Panc1 (cell line): ENCODE measurements around the gene CCAR1. TPM values are rescaled to one million over a fixed set of nuclear protein-coding genes. Genes with fewer than 3 reads are reported as not detected.
"Not testable (repeated sequence)": the region's sequence is repeated elsewhere in the genome, so short reads cannot be mapped to it uniquely, and the experiment has no call there.

Experiments used
- ATAC-seq: fragments of 200-7000 bp; cut with Tn5 transposase; 2 replicates; pipeline ENCODE4 v1.9.1; 2020; ENCODE audit warnings: mild to moderate bottlenecking, moderate library complexity
- BruUV-seq: library from RNA; stranded (reverse); fragments of 400-500 nt; replicated peaks from 2 replicates; lab custom pipeline; 2021; lab: Mats Ljungman, UMichigan
- CTCF ChIA-PET: fragments of 300-600 bp; sonication (Branson Sonifier 250); formaldehyde crosslinking; loops from one replicate; lab custom pipeline; 2022; ENCODE audit warnings: antibody characterized with exemption; lab: Charles Lee
- POLR2A ChIA-PET: fragments of 300-600 bp; sonication (Branson Sonifier 250); formaldehyde crosslinking; loops from one replicate; lab custom pipeline; 2022; ENCODE audit warnings: antibody characterized with exemption; lab: Charles Lee
- DNase-seq: peaks from one replicate; pipeline ENCODE4 v3.0.0-alpha.2; 2010; ENCODE audit warnings: low read depth, low spot score
- H3K27ac ChIP-seq: 2 replicates; pipeline ENCODE4 v1.5.1; 2011; ENCODE audit warnings: mild to moderate bottlenecking, low read length, inconsistent platforms
- H3K27me3 ChIP-seq: fragments of 200-500 bp; sonication (Bioruptor generic); 2 replicates; pipeline ENCODE4 v1.6.0; 2014; ENCODE audit warnings: low read length, inconsistent platforms; ENCODE audit not compliant: control insufficient read depth, insufficient read depth
- H3K36me3 ChIP-seq: fragments of 200-500 bp; sonication (Bioruptor generic); 2 replicates; pipeline ENCODE4 v1.5.1; 2014; ENCODE audit warnings: inconsistent platforms, mild to moderate bottlenecking, low read length, moderate library complexity; ENCODE audit not compliant: control insufficient read depth, insufficient read depth
- H3K4me1 ChIP-seq: 2 replicates; pipeline ENCODE4 v1.5.1; 2011; ENCODE audit warnings: inconsistent platforms, mild to moderate bottlenecking, low read length, moderate library complexity; ENCODE audit not compliant: control insufficient read depth, insufficient read depth
- H3K4me3 ChIP-seq, 2 experiments: 2 replicates each; pipeline ENCODE4 v1.5.1; 2011 to 2012; ENCODE audit warnings: low read depth in 2 of 2, low read length in 2 of 2, mild to moderate bottlenecking in 2 of 2, inconsistent platforms in 1 of 2, moderate library complexity in 1 of 2
- H3K9me3 ChIP-seq: fragments of 200-500 bp; sonication (Bioruptor generic); 2 replicates; pipeline ENCODE4 v1.5.1; 2014; ENCODE audit warnings: low read depth, mild to moderate bottlenecking, inconsistent platforms, low read length, moderate library complexity; ENCODE audit not compliant: control insufficient read depth, insufficient read depth
- POLR2AphosphoS5 ChIP-seq: IDR thresholded peaks from 2 replicates; pipeline ENCODE4 v1.6.1; 2012; ENCODE audit warnings: mild to moderate bottlenecking, low read depth, low read length, moderate library complexity
- SIN3A ChIP-seq: IDR thresholded peaks from 2 replicates; pipeline ENCODE4 v1.6.1; 2012; ENCODE audit warnings: low read depth, mild to moderate bottlenecking, low read length, moderate library complexity, borderline replicate concordance; ENCODE audit not compliant: insufficient read depth
- TCF7L2 ChIP-seq: IDR thresholded peaks from 2 replicates; pipeline ENCODE4 v1.6.1; 2011; ENCODE audit warnings: mild to moderate bottlenecking, low read depth, low read length, inconsistent platforms
- in situ Hi-C: cut with HindIII; loops from 2 replicates; pipeline ENCODE4 v1.10.0; 2016; ENCODE audit warnings: low sequenced_read_pairs, low pct_unique_long_range_greater_than_20kb
- intact Hi-C: fragments of 100-400 bp; cut with micrococcal nuclease; formaldehyde crosslinking; loops from one replicate; pipeline ENCODE4 v1.10.0; 2022; ENCODE audit not compliant: unreplicated experiment
- total RNA-seq: library from RNA; stranded (reverse); gene quantifications from one replicate; pipeline ENCODE4 v1.2.1, GENCODE V29; 2021; ENCODE audit not compliant: unreplicated experiment
- TF ChIP-seq, protein P1 (sequence below), 2 experiments: IDR thresholded peaks; 2 replicates each; pipeline ENCODE4 v1.6.1; 2011 to 2012; ENCODE audit warnings: low read depth in 2 of 2, control low read depth in 1 of 2, low read length in 1 of 2, mild to moderate bottlenecking in 1 of 2, moderate library complexity in 1 of 2; ENCODE audit not compliant: insufficient read depth in 1 of 2
- TF ChIP-seq, protein P2 (sequence below): fragments of 450-650 bp; IDR thresholded peaks from 2 replicates; pipeline ENCODE4 v1.5.1; 2017; ENCODE audit warnings: mild to moderate bottlenecking

The CCAR1 gene
- total RNA-seq, 1 experiment from 2014 or later: 102 TPM

DNA sequence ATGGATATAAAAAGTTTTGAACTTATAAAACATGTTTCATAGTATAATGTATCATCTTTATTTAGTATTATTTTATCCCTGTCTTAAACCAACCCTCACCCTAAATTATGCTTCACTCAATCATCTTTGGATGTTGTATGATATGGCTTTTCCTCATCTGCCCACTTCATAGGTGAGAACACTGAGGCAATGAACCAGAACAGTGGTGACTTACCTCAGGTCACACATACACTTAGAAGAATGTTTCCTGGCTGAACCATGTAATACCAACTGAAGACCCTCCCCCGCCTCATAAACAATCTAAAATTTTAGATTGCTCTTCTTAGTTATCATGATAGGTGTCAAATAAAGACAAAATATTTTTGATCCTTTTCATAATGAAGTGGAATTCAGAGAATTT lies 83.7 kb downstream of the CCAR1 start:
- ChIA-PET POLR2A (no interaction called here), CTCF (no interaction called here)
- DNase-seq: no peak
- Histone ChIP-seq H3K4me1 (no peaks in the 10 kb centered on the region), H3K9me3 (no peaks in the 10 kb centered on the region), H3K4me3 (no peak overlapping the region), H3K27me3 (no peaks in the 10 kb centered on the region), H3K36me3 (no peaks in the 10 kb centered on the region), H3K27ac (no peak overlapping the region)
- intact Hi-C loops (no loop called here), in situ Hi-C loops (no loop called here)
- BruUV-seq: no TSS peak
- no peak for ATAC-seq
- TF ChIP-seq, protein P1, sequence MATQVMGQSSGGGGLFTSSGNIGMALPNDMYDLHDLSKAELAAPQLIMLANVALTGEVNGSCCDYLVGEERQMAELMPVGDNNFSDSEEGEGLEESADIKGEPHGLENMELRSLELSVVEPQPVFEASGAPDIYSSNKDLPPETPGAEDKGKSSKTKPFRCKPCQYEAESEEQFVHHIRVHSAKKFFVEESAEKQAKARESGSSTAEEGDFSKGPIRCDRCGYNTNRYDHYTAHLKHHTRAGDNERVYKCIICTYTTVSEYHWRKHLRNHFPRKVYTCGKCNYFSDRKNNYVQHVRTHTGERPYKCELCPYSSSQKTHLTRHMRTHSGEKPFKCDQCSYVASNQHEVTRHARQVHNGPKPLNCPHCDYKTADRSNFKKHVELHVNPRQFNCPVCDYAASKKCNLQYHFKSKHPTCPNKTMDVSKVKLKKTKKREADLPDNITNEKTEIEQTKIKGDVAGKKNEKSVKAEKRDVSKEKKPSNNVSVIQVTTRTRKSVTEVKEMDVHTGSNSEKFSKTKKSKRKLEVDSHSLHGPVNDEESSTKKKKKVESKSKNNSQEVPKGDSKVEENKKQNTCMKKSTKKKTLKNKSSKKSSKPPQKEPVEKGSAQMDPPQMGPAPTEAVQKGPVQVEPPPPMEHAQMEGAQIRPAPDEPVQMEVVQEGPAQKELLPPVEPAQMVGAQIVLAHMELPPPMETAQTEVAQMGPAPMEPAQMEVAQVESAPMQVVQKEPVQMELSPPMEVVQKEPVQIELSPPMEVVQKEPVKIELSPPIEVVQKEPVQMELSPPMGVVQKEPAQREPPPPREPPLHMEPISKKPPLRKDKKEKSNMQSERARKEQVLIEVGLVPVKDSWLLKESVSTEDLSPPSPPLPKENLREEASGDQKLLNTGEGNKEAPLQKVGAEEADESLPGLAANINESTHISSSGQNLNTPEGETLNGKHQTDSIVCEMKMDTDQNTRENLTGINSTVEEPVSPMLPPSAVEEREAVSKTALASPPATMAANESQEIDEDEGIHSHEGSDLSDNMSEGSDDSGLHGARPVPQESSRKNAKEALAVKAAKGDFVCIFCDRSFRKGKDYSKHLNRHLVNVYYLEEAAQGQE (IDR thresholded peaks at IDR 0.05; ENCODE audit: insufficient read depth in 1 of 2, low read depth in 2 of 2, low read length in 1 of 2): no peak
- TF ChIP-seq SIN3A: no peak
- no peak for TF ChIP-seq TCF7L2
- TF ChIP-seq, protein P2, sequence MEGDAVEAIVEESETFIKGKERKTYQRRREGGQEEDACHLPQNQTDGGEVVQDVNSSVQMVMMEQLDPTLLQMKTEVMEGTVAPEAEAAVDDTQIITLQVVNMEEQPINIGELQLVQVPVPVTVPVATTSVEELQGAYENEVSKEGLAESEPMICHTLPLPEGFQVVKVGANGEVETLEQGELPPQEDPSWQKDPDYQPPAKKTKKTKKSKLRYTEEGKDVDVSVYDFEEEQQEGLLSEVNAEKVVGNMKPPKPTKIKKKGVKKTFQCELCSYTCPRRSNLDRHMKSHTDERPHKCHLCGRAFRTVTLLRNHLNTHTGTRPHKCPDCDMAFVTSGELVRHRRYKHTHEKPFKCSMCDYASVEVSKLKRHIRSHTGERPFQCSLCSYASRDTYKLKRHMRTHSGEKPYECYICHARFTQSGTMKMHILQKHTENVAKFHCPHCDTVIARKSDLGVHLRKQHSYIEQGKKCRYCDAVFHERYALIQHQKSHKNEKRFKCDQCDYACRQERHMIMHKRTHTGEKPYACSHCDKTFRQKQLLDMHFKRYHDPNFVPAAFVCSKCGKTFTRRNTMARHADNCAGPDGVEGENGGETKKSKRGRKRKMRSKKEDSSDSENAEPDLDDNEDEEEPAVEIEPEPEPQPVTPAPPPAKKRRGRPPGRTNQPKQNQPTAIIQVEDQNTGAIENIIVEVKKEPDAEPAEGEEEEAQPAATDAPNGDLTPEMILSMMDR: no peak

DNA sequence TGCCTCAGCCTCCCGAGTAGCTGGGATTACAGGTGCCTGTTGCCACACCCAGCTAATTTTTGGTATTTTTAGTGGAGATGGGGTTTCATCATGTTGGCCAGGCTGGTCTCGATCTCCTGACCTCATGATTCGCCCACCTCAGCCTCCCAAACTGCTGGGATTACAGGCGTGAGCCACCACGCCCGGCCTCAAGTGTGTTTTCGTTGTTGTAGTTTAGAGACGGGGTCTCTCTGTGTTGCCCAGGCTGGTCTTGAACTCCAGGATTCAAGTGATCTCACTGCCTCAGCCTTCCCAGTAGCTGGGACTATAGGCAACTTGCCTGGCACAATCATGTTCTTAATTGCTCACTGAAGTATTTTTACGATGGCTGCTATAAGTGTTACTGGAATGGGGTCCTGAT lies 89.8 kb downstream of the CCAR1 start:
- POLR2A ChIA-PET, CTCF ChIA-PET, BruUV-seq, H3K4me1 ChIP-seq, H3K27ac ChIP-seq, H3K9me3 ChIP-seq, H3K4me3 ChIP-seq, ATAC-seq, DNase-seq, in situ Hi-C loops, H3K27me3 ChIP-seq, H3K36me3 ChIP-seq: not testable (repeated sequence)
- intact Hi-C loops: loop anchor here (5.0 kb wide), 1 partner anchor 71 kb away; no protein-coding TSS in a partner anchor

DNA sequence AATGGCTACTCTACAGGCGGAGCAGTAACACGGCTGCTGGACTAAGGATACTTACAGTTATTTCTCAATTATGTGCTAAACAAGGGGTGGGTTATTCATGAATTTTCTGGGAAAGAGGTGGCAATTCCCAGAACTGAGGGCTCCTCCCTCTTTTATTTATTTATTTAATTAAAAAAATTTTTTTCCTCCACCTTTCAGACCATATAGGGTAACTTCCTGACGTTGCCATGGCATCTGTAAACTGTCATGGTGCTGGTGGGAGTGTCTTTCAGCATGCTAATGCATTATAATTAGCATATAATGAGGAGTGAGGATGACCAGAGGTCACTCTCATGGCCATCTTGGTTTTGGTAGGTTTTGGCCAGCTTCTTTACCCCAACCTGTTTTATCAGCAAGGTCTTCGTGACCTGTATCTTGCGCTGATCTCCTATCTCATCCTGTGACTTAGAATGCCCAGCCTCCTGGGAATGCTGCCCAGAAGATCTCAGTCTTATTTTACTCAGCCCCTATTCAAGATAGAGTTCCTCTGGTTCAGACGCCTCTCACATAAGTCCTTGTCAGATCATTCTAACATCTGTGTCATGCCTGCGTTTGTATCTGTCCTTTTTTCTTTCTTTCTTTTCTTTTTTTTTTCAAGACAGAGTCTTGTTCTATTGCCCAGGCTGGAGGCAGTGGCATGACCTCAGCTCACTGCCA lies 90.4 kb downstream of the CCAR1 start:
- no peak for DNase-seq
- no peak for ATAC-seq
- no peak overlapping the region for H3K4me3 ChIP-seq
- no peaks in the 10 kb centered on the region for H3K27me3 ChIP-seq
- BruUV-seq: no TSS peak
- H3K27ac ChIP-seq: no peak overlapping the region
- TF ChIP-seq POLR2AphosphoS5 (no peak), SIN3A (no peak), TCF7L2 (no peak)
- TF ChIP-seq, protein P1 (IDR thresholded peaks at IDR 0.05; ENCODE audit: insufficient read depth in 1 of 2, low read depth in 2 of 2, low read length in 1 of 2): no peak
- TF ChIP-seq, protein P2: no peak
- H3K36me3 ChIP-seq: no peaks in the 10 kb centered on the region
- CTCF ChIA-PET: interaction anchor here (0.8 kb wide), 1 partner anchor 616 kb away, joined by 4 read pairs; no protein-coding TSS in a partner anchor
- in situ Hi-C loops: no loop called here
- intact Hi-C loops: loop anchor here (5.0 kb wide), 1 partner anchor 71 kb away; no protein-coding TSS in a partner anchor
- no peaks in the 10 kb centered on the region for H3K4me1 ChIP-seq
- no peaks in the 10 kb centered on the region for H3K9me3 ChIP-seq
- POLR2A ChIA-PET: no interaction called here
